ENCODE measurements around the gene PSORS1C1.
"Not testable (repeated sequence)": the region's sequence is repeated elsewhere in the genome, so short reads cannot be mapped to it uniquely, and the experiment has no call there.

The PSORS1C1 gene

GRCh38 chr6:31178143-31179041 is 63.8 kb downstream of the PSORS1C1 start:
- DNase-seq (ENCODE audit: low spot score) = no peak

GRCh38 chr6:31179042-31179386 is 64.4 kb downstream of the PSORS1C1 start:
- DNase-seq (ENCODE audit: low spot score) = no peak

GRCh38 chr6:31179896-31180295 is 65.3 kb downstream of the PSORS1C1 start:
- DNase-seq (ENCODE audit: low spot score) = no peak

GRCh38 chr6:31180500-31180899 is 65.9 kb downstream of the PSORS1C1 start:
- DNase-seq (ENCODE audit: low spot score) = no peak

- DNase-seq (ENCODE audit: low spot score) = not testable (repeated sequence)
Observed at GRCh38 chr6:31183287-31183686, 68.7 kb downstream of the PSORS1C1 start.

GRCh38 chr6:31183859-31184258 is 69.3 kb downstream of the PSORS1C1 start:
- not testable (repeated sequence) for DNase-seq (ENCODE audit: low spot score)

GRCh38 chr6:31185695-31186051 is 71.1 kb downstream of the PSORS1C1 start:
- DNase-seq (ENCODE audit: low spot score) = not testable (repeated sequence)

- DNase-seq (ENCODE audit: low spot score) = no peak
Observed at GRCh38 chr6:31186052-31186734, 71.6 kb downstream of the PSORS1C1 start.

- no peak for DNase-seq (ENCODE audit: low spot score)
Observed at GRCh38 chr6:31187780-31188194, 73.2 kb downstream of the PSORS1C1 start.

- not testable (repeated sequence) for DNase-seq (ENCODE audit: low spot score)
Observed at GRCh38 chr6:31189223-31189622, 74.6 kb downstream of the PSORS1C1 start.
